Fibroblast of villous mesenchyme (primary cell): Measurements from ENCODE around the gene LNPEP. TPM values are rescaled to one million over a fixed set of nuclear protein-coding genes. Genes with fewer than 3 reads are reported as not detected.

Experiments
- DNase-seq: peaks from one replicate; pipeline ENCODE4 v3.0.0-alpha.2; 2010; ENCODE audit warnings: low read depth
- H3K4me3 ChIP-seq: 2 replicates; pipeline ENCODE4 v1.5.1; 2011; ENCODE audit warnings: low read depth, mild to moderate bottlenecking, low read length
- total RNA-seq: library from RNA; depleted of rRNA; stranded (reverse); fragments of >200 nt; gene quantifications from 2 replicates; pipeline ENCODE4 v1.2.3, GENCODE V29; 2012
- TF ChIP-seq, protein P1 (sequence below): IDR thresholded peaks from 2 replicates; pipeline ENCODE4 v1.5.1; 2012; ENCODE audit warnings: low read depth, mild to moderate bottlenecking, low read length; ENCODE audit not compliant: insufficient read depth

The LNPEP gene
- total RNA-seq, 1 donor = 42.7 TPM

DNA sequence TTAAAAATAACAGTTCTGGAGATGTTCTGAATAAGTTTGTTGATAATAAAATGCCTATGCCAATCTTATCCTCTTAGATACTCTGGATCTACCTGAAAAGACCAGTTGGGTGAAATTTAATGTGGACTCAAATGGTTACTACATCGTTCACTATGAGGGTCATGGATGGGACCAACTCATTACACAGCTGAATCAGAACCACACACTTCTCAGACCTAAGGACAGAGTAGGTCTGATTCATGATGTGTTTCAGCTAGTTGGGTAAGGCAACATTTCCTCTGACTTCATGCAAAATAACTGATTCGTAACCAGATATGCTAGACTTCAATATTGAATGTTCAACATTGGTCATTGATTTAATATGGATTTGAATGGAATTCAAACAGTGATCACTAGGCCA lies 32.6 kb upstream of the LNPEP start:
- TF ChIP-seq, protein P1, sequence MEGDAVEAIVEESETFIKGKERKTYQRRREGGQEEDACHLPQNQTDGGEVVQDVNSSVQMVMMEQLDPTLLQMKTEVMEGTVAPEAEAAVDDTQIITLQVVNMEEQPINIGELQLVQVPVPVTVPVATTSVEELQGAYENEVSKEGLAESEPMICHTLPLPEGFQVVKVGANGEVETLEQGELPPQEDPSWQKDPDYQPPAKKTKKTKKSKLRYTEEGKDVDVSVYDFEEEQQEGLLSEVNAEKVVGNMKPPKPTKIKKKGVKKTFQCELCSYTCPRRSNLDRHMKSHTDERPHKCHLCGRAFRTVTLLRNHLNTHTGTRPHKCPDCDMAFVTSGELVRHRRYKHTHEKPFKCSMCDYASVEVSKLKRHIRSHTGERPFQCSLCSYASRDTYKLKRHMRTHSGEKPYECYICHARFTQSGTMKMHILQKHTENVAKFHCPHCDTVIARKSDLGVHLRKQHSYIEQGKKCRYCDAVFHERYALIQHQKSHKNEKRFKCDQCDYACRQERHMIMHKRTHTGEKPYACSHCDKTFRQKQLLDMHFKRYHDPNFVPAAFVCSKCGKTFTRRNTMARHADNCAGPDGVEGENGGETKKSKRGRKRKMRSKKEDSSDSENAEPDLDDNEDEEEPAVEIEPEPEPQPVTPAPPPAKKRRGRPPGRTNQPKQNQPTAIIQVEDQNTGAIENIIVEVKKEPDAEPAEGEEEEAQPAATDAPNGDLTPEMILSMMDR = no peak
- DNase-seq = no peak
- H3K4me3 ChIP-seq = no peak overlapping the region

GRCh38 chr5:96904054-96904931 lies 31.6 kb upstream of the LNPEP start:
- TF ChIP-seq, protein P1 = no peak
- no peak overlapping the region for H3K4me3 ChIP-seq
- DNase-seq = peak; percentile 75

- TF ChIP-seq, protein P1 = no peak
- H3K4me3 ChIP-seq = no peak overlapping the region
- DNase-seq = no peak
Measured at GRCh38 chr5:96905864-96906263, 30.0 kb upstream of the LNPEP start.

GRCh38 chr5:96909003-96909402 lies 26.9 kb upstream of the LNPEP start:
- TF ChIP-seq, protein P1 = no peak
- H3K4me3 ChIP-seq = no peak overlapping the region
- DNase-seq = no peak

GRCh38 chr5:96909435-96909834 lies 26.4 kb upstream of the LNPEP start:
- no peak for DNase-seq
- TF ChIP-seq, protein P1 = no peak
- H3K4me3 ChIP-seq = no peak overlapping the region

DNA sequence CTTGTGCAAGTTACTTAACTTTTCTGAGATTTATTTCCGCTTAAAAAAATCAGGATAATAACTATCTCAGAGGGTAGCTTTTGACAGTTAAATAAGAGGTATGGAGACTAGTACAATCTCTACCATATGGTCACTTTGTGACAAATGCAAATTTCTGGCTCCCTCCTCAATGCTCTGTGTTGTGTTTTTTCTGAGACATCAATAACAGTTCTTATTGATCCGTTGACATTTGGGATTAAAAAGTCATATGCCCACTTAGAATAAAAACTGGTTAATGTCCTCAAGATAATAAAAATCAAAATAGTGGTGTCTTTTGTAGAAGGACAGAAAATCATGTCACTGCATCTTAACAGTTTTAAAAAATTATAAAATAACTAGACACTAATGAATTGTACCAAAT lies 24.7 kb upstream of the LNPEP start:
- TF ChIP-seq, protein P1 = no peak
- no peak for DNase-seq
- no peak overlapping the region for H3K4me3 ChIP-seq
